PC-9 (cell line): Measurements from ENCODE around the gene KRTAP5-9. TPM values are rescaled to one million over a fixed set of nuclear protein-coding genes. Genes with fewer than 3 reads are reported as not detected.

Source experiments
- BruUV-seq: library from RNA; stranded (reverse); fragments of 400-500 nt; replicated peaks from 2 replicates; lab custom pipeline; 2021; lab: Mats Ljungman, UMichigan
- CTCF ChIA-PET: fragments of 300-600 bp; sonication (Branson Sonifier 250); formaldehyde crosslinking; loops from one replicate; lab custom pipeline; 2022; ENCODE audit warnings: antibody characterized with exemption; lab: Charles Lee
- POLR2A ChIA-PET: fragments of 300-600 bp; sonication (Branson Sonifier 250); formaldehyde crosslinking; loops from one replicate; lab custom pipeline; 2022; ENCODE audit warnings: antibody characterized with exemption; ENCODE audit not compliant: unreplicated experiment; lab: Charles Lee
- DNase-seq, 2 experiments: peaks; one replicate each; pipeline versions ENCODE4 v3.0.0 to v3.0.0-alpha.2; 2015 to 2022; ENCODE audit warnings: mixed read lengths in 1 of 2
- H2AFZ ChIP-seq: fragments of 200-600 bp; sonication (generic); 2 replicates; pipeline ENCODE4 v1.8.1; 2017; ENCODE audit warnings: antibody characterized with exemption
- H3F3A ChIP-seq: fragments of 200-600 bp; sonication (generic); 2 replicates; pipeline ENCODE4 v1.8.1; 2017; ENCODE audit warnings: antibody characterized with exemption, mild to moderate bottlenecking, low read depth; ENCODE audit not compliant: insufficient read depth
- H3K27ac ChIP-seq: fragments of 200-600 bp; sonication (generic); 2 replicates; pipeline ENCODE4 v1.6.1; 2016; ENCODE audit warnings: mixed run types
- H3K27me3 ChIP-seq: fragments of 200-600 bp; sonication (generic); 2 replicates; pipeline ENCODE4 v1.6.1; 2016; ENCODE audit warnings: low read depth, mixed run types; ENCODE audit not compliant: insufficient read depth
- H3K36me3 ChIP-seq: fragments of 200-600 bp; sonication (generic); 2 replicates; pipeline ENCODE4 v1.6.1; 2016; ENCODE audit warnings: low read depth, mixed run types
- H3K4me1 ChIP-seq: fragments of 200-600 bp; sonication (generic); replicated peaks from 2 replicates; pipeline ENCODE4 v1.6.1; 2016; ENCODE audit warnings: mixed run types; ENCODE audit not compliant: insufficient read depth
- H3K4me2 ChIP-seq: fragments of 200-600 bp; sonication (generic); 2 replicates; pipeline ENCODE4 v1.6.1; 2017; ENCODE audit warnings: mixed run types
- H3K4me3 ChIP-seq: fragments of 200-600 bp; sonication (generic); 2 replicates; pipeline ENCODE4 v1.6.1; 2016; ENCODE audit warnings: mixed run types
- H3K79me2 ChIP-seq: fragments of 200-600 bp; sonication (generic); 2 replicates; pipeline ENCODE4 v1.6.1; 2017; ENCODE audit warnings: low read depth, mixed run types
- H3K9me2 ChIP-seq: fragments of 200-600 bp; sonication (generic); 2 replicates; pipeline ENCODE4 v1.8.1; 2017; ENCODE audit warnings: mild to moderate bottlenecking; ENCODE audit not compliant: insufficient read depth
- H3K9me3 ChIP-seq: fragments of 200-600 bp; sonication (generic); 2 replicates; pipeline ENCODE4 v1.8.1; 2016; ENCODE audit warnings: low read depth; ENCODE audit not compliant: insufficient read depth
- H4K20me1 ChIP-seq: fragments of 200-600 bp; sonication (generic); 2 replicates; pipeline ENCODE4 v1.8.1; 2017; ENCODE audit not compliant: insufficient read depth
- CTCF ChIP-seq: fragments of 200-600 bp; sonication (generic); conservative IDR thresholded peaks from 2 replicates; pipeline ENCODE4 v1.6.1; 2017; ENCODE audit warnings: mixed run types, antibody characterized with exemption, mild to moderate bottlenecking, moderate library complexity
- EZH2 ChIP-seq: fragments of 200-600 bp; sonication (generic); IDR thresholded peaks from 2 replicates; pipeline ENCODE4 v1.8.0; 2017; ENCODE audit warnings: antibody characterized with exemption, low read depth
- intact Hi-C: fragments of 100-400 bp; cut with micrococcal nuclease; formaldehyde crosslinking; loops from one replicate; pipeline ENCODE4 v1.10.0; 2022; ENCODE audit not compliant: unreplicated experiment
- total RNA-seq: library from RNA; stranded (reverse); gene quantifications from 2 replicates; pipeline ENCODE4 v1.2.3, GENCODE V29; 2021

KRTAP5-9 gene
- total RNA-seq, 1 experiment from 2014 or later, result not detected

GRCh38 chr11:71551711-71552110, 3.5 kb downstream of the KRTAP5-9 start:
- no peaks in the 10 kb centered on the region for H3K79me2 ChIP-seq
- DNase-seq, result no peak
- no peaks in the 10 kb centered on the region for H3K9me3 ChIP-seq
- POLR2A ChIA-PET, result no interaction called here
- no peaks in the 10 kb centered on the region for H4K20me1 ChIP-seq
- no peak overlapping the region for H3K4me3 ChIP-seq
- H3K27me3 ChIP-seq, result peaks cover 32% of the 10 kb centered on the region
- H3K36me3 ChIP-seq, result no peaks in the 10 kb centered on the region
- no peak overlapping the region for H2AFZ ChIP-seq
- H3K9me2 ChIP-seq, result no peaks in the 10 kb centered on the region
- no peaks in the 10 kb centered on the region for H3K4me1 ChIP-seq
- CTCF ChIA-PET, result no interaction called here
- intact Hi-C loops, result no loop called here
- TF ChIP-seq EZH2 (no peak), CTCF (no peak)
- BruUV-seq, result no TSS peak
- no peaks in the 10 kb centered on the region for H3F3A ChIP-seq
- H3K4me2 ChIP-seq, result no peak overlapping the region
- no peak overlapping the region for H3K27ac ChIP-seq

- no TSS peak for BruUV-seq
- TF ChIP-seq EZH2, result no peak
- TF ChIP-seq CTCF, result no peak
Observed at GRCh38 chr11:71554996-71555395, 6.8 kb downstream of the KRTAP5-9 start.

GRCh38 chr11:71555508-71555907, 7.3 kb downstream of the KRTAP5-9 start:
- intact Hi-C loops, result no loop called here
- POLR2A ChIA-PET, result no interaction called here
- no TSS peak for BruUV-seq
- CTCF ChIA-PET, result no interaction called here
- no peak for DNase-seq
- Histone ChIP-seq H3K27ac (no peak overlapping the region), H3K4me3 (no peak overlapping the region), H4K20me1 (no peaks in the 10 kb centered on the region), H3K36me3 (no peaks in the 10 kb centered on the region), H3K9me3 (no peaks in the 10 kb centered on the region), H3K4me1 (no peaks in the 10 kb centered on the region), H3K4me2 (no peak overlapping the region), H3K9me2 (no peaks in the 10 kb centered on the region), H2AFZ (no peak overlapping the region), H3K27me3 (peaks cover 5% of the 10 kb centered on the region; the same call in 1 of the 2 replicates), H3K79me2 (no peaks in the 10 kb centered on the region), H3F3A (no peaks in the 10 kb centered on the region)
- TF ChIP-seq CTCF, result no peak
- TF ChIP-seq EZH2, result no peak

More at GRCh38 chr11:71554996-71555395, 6.8 kb downstream of the KRTAP5-9 start:
- ChIA-PET CTCF (no interaction called here), POLR2A (no interaction called here)
- Histone ChIP-seq H2AFZ (no peak overlapping the region), H3K36me3 (no peaks in the 10 kb centered on the region), H3F3A (no peaks in the 10 kb centered on the region), H3K4me2 (no peak overlapping the region), H4K20me1 (no peaks in the 10 kb centered on the region), H3K9me2 (no peaks in the 10 kb centered on the region), H3K9me3 (no peaks in the 10 kb centered on the region), H3K27me3 (peaks cover 4% of the 10 kb centered on the region; the same call in 1 of the 2 replicates), H3K27ac (no peak overlapping the region), H3K4me3 (no peak overlapping the region), H3K79me2 (no peaks in the 10 kb centered on the region), H3K4me1 (no peaks in the 10 kb centered on the region)
- intact Hi-C loops, result no loop called here
- DNase-seq, result no peak
